ENCODE data around the gene HYAL1. TPM values are rescaled to one million over a fixed set of nuclear protein-coding genes. Genes with fewer than 3 reads are reported as not detected.

HYAL1 gene
- total RNA-seq, 1 experiment from 2014 or later: 0.37 TPM

GRCh38 chr3:50259432-50260026 lies 43.8 kb downstream of the HYAL1 start:
- Histone ChIP-seq H3K4me3 (ENCODE audit: low read depth, low read length, poor library complexity, severe bottlenecking) (no peak overlapping the region), H3K9me3 (ENCODE audit: low read depth, low read length, poor library complexity, severe bottlenecking) (no peaks in the 10 kb centered on the region), H3K4me1 (ENCODE audit: insufficient read depth, low read length, poor library complexity, severe bottlenecking) (peaks cover 4% of the 10 kb centered on the region), H3K27me3 (replicated peaks; ENCODE audit: insufficient read depth, low read depth, low read length, poor library complexity) (no peaks in the 10 kb centered on the region), H3K36me3 (ENCODE audit: insufficient read depth, low read length, poor library complexity, severe bottlenecking) (peaks cover 15% of the 10 kb centered on the region), H3K27ac (ENCODE audit: low read depth, low read length, poor library complexity, severe bottlenecking) (peak overlapping the region; percentile 16)
- no peak for DNase-seq (ENCODE audit: low spot score)
- POLR2A ChIA-PET (ENCODE audit: low non-redundant PET): interaction anchor here (0.6 kb wide), 1 partner anchor 180 kb away, joined by 7 read pairs; no protein-coding TSS in a partner anchor
- TF ChIP-seq EZH2 (IDR thresholded peaks at IDR 0.05; ENCODE audit: borderline replicate concordance, low read depth, low read length, poor library complexity, severe bottlenecking) (no peak), CTCF (conservative IDR thresholded peaks at IDR 0.05; ENCODE audit: low read depth, low read length) (no peak)
- BruUV-seq (replicated peaks): no TSS peak
- intact Hi-C loops (cut with micrococcal nuclease; ENCODE audit: unreplicated experiment): loop anchor here (10.0 kb wide), 1 partner anchor 135 kb away; no protein-coding TSS in a partner anchor
- CTCF ChIA-PET: interaction anchor here (0.7 kb wide), 1 partner anchor 29 kb away, joined by 3 read pairs; no protein-coding TSS in a partner anchor

GRCh38 chr3:50258979-50259378 lies 44.4 kb downstream of the HYAL1 start:
- no peak overlapping the region for H3K4me3 ChIP-seq (ENCODE audit: low read depth, low read length, poor library complexity, severe bottlenecking)
- peaks cover 15% of the 10 kb centered on the region for H3K36me3 ChIP-seq (ENCODE audit: insufficient read depth, low read length, poor library complexity, severe bottlenecking)
- intact Hi-C loops (cut with micrococcal nuclease; ENCODE audit: unreplicated experiment): no loop called here
- no peak for TF ChIP-seq EZH2 (IDR thresholded peaks at IDR 0.05; ENCODE audit: borderline replicate concordance, low read depth, low read length, poor library complexity, severe bottlenecking)
- no peak for TF ChIP-seq CTCF (conservative IDR thresholded peaks at IDR 0.05; ENCODE audit: low read depth, low read length)
- ChIA-PET POLR2A (ENCODE audit: low non-redundant PET) (interaction anchor here (0.6 kb wide), 2 partner anchors 29 to 179 kb away, joined by 5 to 7 read pairs; no protein-coding TSS in a partner anchor), CTCF (interaction anchor here (0.6 to 0.7 kb wide), 2 partner anchors 26 to 28 kb away, joined by 3 read pairs; no protein-coding TSS in a partner anchor)
- H3K27ac ChIP-seq (ENCODE audit: low read depth, low read length, poor library complexity, severe bottlenecking): no peak overlapping the region
- H3K9me3 ChIP-seq (ENCODE audit: low read depth, low read length, poor library complexity, severe bottlenecking): no peaks in the 10 kb centered on the region
- no peak for DNase-seq (ENCODE audit: low spot score)
- H3K27me3 ChIP-seq (replicated peaks; ENCODE audit: insufficient read depth, low read depth, low read length, poor library complexity): no peaks in the 10 kb centered on the region
- BruUV-seq (replicated peaks): no TSS peak
- no peaks in the 10 kb centered on the region for H3K4me1 ChIP-seq (ENCODE audit: insufficient read depth, low read length, poor library complexity, severe bottlenecking)

- intact Hi-C loops (cut with micrococcal nuclease; ENCODE audit: unreplicated experiment): no loop called here
- POLR2A ChIA-PET (ENCODE audit: low non-redundant PET): interaction anchor here (0.6 kb wide), 1 partner anchor 28 kb away, joined by 5 read pairs; no protein-coding TSS in a partner anchor
- BruUV-seq (replicated peaks): no TSS peak
- DNase-seq (ENCODE audit: low spot score): no peak
- Histone ChIP-seq H3K4me3 (ENCODE audit: low read depth, low read length, poor library complexity, severe bottlenecking) (no peak overlapping the region), H3K36me3 (ENCODE audit: insufficient read depth, low read length, poor library complexity, severe bottlenecking) (peaks cover 15% of the 10 kb centered on the region), H3K4me1 (ENCODE audit: insufficient read depth, low read length, poor library complexity, severe bottlenecking) (no peaks in the 10 kb centered on the region), H3K9me3 (ENCODE audit: low read depth, low read length, poor library complexity, severe bottlenecking) (no peaks in the 10 kb centered on the region), H3K27me3 (replicated peaks; ENCODE audit: insufficient read depth, low read depth, low read length, poor library complexity) (no peaks in the 10 kb centered on the region), H3K27ac (ENCODE audit: low read depth, low read length, poor library complexity, severe bottlenecking) (no peak overlapping the region)
- TF ChIP-seq EZH2 (IDR thresholded peaks at IDR 0.05; ENCODE audit: borderline replicate concordance, low read depth, low read length, poor library complexity, severe bottlenecking) (no peak), CTCF (conservative IDR thresholded peaks at IDR 0.05; ENCODE audit: low read depth, low read length) (no peak)
- CTCF ChIA-PET: interaction anchor here (0.6 kb wide), 2 partner anchors 101 to 129 kb away, joined by 3 to 5 read pairs; no protein-coding TSS in a partner anchor
Measured at GRCh38 chr3:50258029-50258680, 45.2 kb downstream of the HYAL1 start.

Measured in A673 (cell line).